Glomerular endothelial cell (primary cell): ENCODE data around the gene NLGN1. TPM values are rescaled to one million over a fixed set of nuclear protein-coding genes. Genes with fewer than 3 reads are reported as not detected.

Experiments
- DNase-seq: peaks from one replicate; pipeline ENCODE4 v3.0.0-alpha.2; 2011; ENCODE audit warnings: low read depth, low spot score; ENCODE audit errors: extremely low read depth
- total RNA-seq: library from RNA; depleted of rRNA; stranded (reverse); fragments of >200 nt; gene quantifications from 2 replicates; pipeline ENCODE4 v1.2.3, GENCODE V29; 2015

Gene NLGN1
- total RNA-seq, 1 donor from 2014 or later, result 3.0 TPM

DNA sequence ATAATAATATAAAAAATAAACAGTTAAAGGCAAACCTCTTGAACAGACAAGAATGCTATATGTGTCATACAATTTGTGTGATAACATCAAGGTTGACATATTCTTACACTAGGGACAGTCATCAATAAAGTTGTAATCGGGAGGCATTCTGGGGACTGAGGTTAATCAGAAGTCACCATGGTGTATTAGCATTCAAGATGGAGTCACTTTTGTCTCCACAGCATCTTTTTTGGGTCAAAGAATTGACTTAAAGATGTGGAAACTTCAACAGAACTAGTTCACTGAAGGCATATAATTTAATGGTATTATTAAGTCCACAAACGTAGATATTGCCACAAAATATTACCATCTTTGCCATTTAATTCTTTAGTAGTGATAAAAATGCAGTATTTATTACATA lies 836.0 kb downstream of the NLGN1 start:
- no peak for DNase-seq

GRCh38 chr3:174242311-174243041 lies 844.9 kb downstream of the NLGN1 start:
- no peak for DNase-seq

DNA sequence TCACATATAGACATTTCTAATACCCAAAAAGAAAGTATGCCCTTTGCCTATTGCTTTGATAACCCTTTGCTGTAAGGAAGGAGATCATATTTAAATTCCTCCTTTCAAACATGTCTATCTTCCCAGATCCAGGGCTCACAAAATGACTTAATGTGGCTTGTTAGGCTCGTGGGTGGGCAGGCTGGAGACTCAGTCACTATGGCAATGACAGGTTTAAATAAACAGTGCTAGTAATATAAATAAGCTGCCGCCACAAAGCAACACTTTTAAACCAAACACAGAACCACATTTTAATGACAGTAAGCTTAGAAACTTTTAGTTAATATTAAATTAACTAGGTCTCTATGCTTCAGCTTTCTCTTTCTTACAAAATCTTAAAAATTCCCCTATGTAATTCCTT lies 845.6 kb downstream of the NLGN1 start:
- DNase-seq, result no peak

DNA sequence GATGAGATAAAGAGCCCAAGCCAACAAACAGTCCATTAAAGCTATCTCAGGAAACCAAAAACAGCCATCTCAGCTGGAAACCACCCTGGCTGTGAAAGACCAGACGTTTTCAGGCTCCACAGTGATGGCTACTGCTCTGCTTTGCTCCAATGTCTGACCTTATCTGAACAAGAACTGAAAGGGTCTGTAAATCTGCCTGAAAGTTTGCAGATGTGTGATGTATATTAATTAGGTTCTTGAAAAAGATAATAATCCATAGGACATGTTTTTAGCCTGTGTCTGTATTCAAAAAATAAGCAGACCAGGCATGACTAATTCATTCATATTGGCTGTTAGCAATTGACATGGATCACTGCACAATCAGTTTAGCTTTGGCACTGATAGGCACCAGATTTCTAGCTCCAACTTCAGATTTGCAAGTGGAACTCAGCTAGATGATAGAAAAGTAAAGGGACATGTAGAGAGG lies 850.2 kb downstream of the NLGN1 start:
- no peak for DNase-seq

DNA sequence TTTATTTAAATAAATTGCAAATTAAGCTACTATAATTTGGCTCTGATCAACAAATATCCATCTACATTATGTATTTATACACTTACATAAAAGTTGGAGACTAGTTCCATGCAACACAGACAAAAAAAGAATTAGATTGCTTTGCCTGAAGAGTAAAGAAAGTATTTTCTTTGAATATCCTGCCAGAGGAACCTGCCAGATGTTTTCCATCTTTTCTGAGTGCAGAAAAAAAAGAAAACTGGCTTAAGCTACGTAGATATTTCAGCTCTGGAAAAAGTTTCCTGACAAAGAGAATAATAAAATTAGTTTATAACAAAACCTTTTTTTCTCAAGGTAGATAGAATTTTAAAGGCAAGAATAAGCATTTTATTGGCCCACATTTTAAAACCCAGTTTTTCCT lies 854.1 kb downstream of the NLGN1 start:
- no peak for DNase-seq

- no peak for DNase-seq
Measured at GRCh38 chr3:174253196-174253823, 855.8 kb downstream of the NLGN1 start.

DNA sequence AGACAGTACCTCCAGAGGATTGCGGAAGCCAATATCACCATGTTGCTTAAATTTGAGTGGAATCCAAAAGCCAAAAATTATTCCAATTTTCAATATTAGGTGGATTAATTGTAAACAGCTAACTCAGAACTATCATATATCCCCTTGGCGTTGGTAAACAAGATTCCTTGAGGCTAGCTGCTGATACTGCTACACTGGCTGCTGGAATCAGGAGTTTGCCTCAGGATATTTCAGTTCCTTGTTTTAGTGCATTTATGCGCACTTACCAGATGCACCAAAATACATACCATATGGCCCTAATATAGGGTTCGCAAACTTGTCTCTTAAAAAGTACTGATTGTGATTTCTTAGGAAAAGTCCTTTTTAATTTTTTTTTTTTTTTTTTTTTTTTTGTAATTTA lies 856.4 kb downstream of the NLGN1 start:
- no peak for DNase-seq

DNA sequence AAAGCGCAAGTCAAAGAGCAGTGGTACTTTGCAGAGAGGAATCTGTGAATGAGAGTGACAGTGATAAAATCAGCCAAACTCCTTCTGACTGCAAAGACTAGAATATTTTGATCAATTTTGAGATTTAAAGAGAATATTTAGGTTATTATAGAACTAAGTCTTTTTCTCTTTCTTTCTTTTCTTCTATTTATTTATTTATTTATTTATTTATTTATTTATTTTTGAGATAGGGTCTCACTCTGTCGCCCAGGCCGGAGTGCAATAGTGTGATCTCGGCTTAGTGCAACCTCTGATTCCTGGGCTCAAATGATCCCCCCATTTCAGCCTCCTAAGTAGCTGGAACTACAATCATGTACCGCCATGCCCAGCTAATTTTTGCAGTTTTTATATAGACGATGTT lies 857.9 kb downstream of the NLGN1 start:
- no peak for DNase-seq

DNA sequence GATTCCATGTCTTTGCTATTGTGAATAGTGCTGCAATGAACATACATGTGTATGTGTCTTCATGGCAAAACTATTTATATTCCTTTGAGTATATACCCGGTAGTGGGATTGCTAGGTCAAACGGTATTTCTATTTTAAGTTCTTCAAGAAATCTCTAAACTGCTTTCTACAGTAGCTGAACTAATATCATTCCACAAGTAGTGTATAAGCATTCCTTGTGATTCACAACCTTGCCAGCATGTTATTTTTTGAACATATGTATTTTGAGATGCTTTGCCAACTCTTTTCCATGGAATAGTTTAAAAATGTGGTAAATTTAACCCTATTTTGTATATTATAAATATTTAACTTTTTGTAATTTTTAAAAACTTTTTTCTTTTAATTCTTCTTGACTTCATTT lies 868.9 kb downstream of the NLGN1 start:
- DNase-seq, result no peak

DNA sequence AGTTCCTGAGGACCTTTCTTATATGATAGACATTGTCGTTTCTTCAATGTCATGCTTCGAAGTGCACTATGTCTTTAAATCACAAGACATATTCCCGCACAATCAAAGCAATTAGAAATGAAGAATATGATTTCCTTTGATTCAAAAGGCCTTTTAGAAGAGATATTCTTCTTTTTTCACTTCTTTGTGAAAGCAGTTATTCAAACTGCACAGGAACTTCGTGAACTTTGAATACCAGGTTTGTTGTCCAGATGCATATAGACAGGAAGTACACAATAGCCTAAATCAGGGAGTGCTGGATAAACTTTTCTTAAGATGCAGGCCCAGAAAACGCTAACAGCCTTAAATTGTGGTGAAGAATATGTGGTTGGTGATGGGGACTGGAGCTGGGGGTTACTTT lies 870.5 kb downstream of the NLGN1 start:
- DNase-seq, result no peak

GRCh38 chr3:174268586-174268985 lies 871.0 kb downstream of the NLGN1 start:
- DNase-seq, result no peak

DNA sequence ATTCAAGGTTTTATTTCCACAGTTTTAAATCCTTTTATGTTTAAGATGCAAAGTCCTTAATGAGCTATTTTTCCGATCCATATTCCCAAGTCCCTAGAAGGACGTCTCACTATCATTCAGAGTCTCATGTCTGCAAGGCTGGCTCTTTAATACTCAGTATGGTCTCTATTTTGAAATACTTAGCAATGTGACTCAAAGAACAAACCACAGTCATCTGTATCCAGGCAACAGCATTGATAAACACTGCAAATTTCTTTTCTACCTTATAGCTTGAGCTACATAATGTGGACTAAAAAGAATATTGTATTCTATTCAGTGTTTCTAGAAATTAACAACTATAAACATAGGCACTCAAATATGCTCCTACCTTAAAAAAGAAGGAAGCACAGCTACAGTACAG lies 873.3 kb downstream of the NLGN1 start:
- no peak for DNase-seq

DNA sequence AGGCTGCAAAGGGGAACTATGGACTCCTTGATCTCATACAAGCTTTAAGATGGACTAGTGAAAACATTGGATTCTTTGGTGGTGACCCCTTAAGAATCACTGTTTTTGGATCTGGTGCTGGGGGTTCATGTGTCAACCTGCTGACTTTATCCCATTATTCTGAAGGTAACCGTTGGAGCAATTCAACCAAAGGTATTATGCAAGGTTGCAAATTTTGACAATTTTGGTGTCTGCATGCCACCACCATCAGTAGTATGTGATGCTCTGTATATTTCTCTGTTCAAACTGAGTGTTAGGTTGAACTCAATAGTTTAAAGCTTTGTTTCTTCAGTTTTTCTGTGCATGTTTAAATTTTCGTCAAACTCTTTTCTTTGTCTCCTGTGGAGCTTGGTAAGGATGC lies 877.8 kb downstream of the NLGN1 start:
- DNase-seq, result no peak

- no peak for DNase-seq
Measured at GRCh38 chr3:174276826-174277225, 879.3 kb downstream of the NLGN1 start.

- no peak for DNase-seq
Measured at GRCh38 chr3:174278094-174278493, 880.5 kb downstream of the NLGN1 start.

GRCh38 chr3:174280186-174280585 lies 882.6 kb downstream of the NLGN1 start:
- no peak for DNase-seq

- DNase-seq, result no peak
Measured at GRCh38 chr3:174285242-174285864, 887.8 kb downstream of the NLGN1 start.

DNA sequence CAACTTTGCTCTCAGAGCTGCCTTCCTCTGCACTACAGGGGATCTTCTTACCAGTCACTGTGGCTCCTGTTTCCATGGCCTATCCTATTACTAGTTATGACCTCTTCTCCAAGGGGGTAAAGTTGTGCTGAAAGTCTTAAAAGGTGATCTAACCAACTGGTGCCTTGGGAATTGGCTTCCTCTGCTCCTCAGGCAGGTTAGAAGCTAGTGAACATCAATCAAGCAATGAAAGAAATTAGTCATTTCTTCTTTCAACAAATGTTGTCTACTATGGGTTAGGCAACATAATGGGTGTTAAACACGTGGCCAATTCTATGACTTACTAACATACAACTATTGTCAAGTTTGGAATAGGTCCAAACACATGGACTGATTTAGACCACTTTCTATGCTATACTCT lies 890.2 kb downstream of the NLGN1 start:
- DNase-seq, result no peak

DNA sequence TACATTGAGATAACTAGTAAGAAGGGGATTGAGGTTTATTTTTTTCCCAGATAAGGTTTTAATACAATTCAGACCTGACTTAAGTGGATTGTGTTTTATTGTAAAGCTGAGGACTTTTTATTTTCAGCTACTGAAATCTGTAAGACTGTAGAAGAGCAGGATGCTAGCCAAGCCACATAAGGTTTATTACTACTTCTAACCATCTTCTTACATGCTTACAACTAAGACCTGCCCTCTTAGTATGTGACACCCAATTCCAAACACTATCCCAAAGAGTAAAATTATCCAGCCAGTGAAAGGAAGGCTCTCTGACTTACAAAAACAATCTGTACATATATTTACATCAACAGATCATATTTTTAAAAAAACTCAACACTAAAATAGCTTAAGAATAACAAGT lies 897.1 kb downstream of the NLGN1 start:
- no peak for DNase-seq

- DNase-seq, result no peak
Measured at GRCh38 chr3:174295306-174296092, 898.0 kb downstream of the NLGN1 start.

DNA sequence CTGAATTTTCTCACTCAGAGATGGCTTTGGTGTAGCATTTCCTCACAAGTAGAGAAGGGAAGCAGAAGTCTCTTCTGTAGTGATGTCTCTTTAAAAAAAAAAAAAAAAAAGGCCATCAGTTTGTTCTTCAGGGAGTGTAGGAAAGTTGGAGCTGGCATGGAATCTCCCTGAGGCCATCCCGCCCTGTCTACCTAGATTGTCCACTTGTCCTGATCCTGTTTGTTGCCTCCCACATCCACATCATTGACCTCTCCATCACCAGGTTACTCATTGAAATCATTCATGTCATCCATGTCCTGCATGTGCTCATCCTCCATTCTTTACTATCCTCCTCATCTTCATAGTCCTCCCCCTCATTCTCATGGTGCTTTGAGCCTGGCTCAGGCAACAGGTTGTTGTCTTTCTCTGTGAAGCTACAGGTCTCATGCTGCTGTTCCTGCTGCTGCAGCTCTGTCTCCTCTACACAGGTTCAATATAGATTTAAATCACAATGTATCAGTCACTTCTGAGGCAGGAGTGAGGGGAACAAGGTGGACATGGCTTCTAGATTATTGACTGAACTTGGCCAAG lies 905.3 kb downstream of the NLGN1 start:
- DNase-seq, result no peak
